HUES48 (cell line): ENCODE results near the gene PRXL2C.
A peak's percentile ranks its signal among the peaks of the same experiment; 100 is the strongest.
"Not testable (repeated sequence)": the region's sequence is repeated elsewhere in the genome, so short reads cannot be mapped to it uniquely, and the experiment has no call there.

Experiments
- H3K27ac ChIP-seq: one replicate; pipeline ENCODE4 v1.7.0; 2013; ENCODE audit warnings: low read depth, low read length, inconsistent platforms
- H3K27me3 ChIP-seq: 2 replicates; pipeline ENCODE4 v1.6.1; 2013; ENCODE audit warnings: mild to moderate bottlenecking, low read length; ENCODE audit not compliant: control insufficient read depth, insufficient read depth
- H3K36me3 ChIP-seq: 2 replicates; pipeline ENCODE4 v1.6.1; 2013; ENCODE audit warnings: low read length; ENCODE audit not compliant: control insufficient read depth, insufficient read depth
- H3K4me1 ChIP-seq: 2 replicates; pipeline ENCODE4 v1.6.1; 2013; ENCODE audit warnings: mild to moderate bottlenecking, low read length; ENCODE audit not compliant: control insufficient read depth, insufficient read depth
- H3K4me3 ChIP-seq: 2 replicates; pipeline ENCODE4 v1.5.1; 2013; ENCODE audit warnings: mild to moderate bottlenecking, low read depth, low read length
- H3K9ac ChIP-seq: 2 replicates; pipeline ENCODE4 v1.6.1; 2013; ENCODE audit warnings: mild to moderate bottlenecking, low read depth, low read length, moderate library complexity
- H3K9me3 ChIP-seq: 2 replicates; pipeline ENCODE4 v1.6.1; 2013; ENCODE audit warnings: low read length; ENCODE audit not compliant: control insufficient read depth, insufficient read depth

PRXL2C gene

DNA sequence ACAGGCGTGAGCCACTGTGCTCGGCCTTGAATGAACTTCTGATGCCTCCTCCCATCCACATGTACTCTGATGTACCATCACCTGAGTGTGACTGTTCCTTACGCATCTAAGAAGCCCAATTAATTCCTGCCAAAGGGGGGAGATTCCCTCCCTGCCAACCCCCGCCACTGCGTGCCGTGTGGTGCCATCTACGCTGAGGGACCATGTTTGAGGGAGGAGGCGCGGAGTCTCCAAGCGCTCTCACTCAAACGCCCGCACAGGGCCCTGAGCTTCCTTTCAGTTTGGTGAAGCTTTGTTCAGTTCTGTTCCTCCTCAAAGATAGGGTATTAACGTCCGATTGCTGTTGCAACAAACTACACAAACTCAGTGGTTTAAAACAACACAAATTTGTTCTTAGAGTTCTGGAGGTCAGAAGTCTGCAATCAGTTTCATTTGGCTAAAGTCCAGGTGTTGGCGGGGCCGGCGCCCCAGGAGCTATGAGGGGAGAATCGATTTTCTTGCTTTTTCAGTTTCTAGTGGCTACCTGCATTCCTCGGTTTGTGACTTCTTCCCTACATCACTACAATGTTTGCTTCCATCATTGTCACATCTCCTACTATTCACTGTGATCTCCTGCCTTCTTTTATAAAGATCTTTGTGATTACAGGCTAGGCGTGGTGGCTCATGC, 13.9 kb upstream of the PRXL2C start:
- no peaks in the 10 kb centered on the region for H3K4me1 ChIP-seq
- no peak overlapping the region for H3K9ac ChIP-seq
- H3K27ac ChIP-seq: no peak overlapping the region
- no peaks in the 10 kb centered on the region for H3K27me3 ChIP-seq
- H3K9me3 ChIP-seq: no peaks in the 10 kb centered on the region; the same call in 1 of the 2 replicates
- H3K36me3 ChIP-seq: no peaks in the 10 kb centered on the region
- H3K4me3 ChIP-seq: no peak overlapping the region

DNA sequence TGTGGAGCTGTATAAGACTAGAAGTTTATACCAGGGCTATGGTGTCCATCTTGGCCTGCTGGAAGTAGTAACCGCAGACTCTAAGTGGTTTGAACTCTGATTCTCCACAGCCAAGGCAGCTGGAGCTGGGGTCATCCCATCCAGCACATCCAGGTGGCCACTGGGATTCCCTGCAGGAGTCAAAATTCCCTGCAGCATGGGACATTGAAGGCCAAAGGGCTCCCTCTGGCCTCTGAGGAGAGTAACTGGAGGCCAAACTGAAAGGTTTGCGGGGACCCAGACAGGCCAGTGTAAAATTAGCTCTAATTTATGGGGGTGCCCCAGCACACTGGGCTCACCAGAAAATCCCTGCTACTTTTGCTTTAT, 12.2 kb upstream of the PRXL2C start:
- H3K4me1 ChIP-seq: no peaks in the 10 kb centered on the region
- H3K27ac ChIP-seq: no peak overlapping the region
- no peaks in the 10 kb centered on the region; the same call in 1 of the 2 replicates for H3K9me3 ChIP-seq
- H3K9ac ChIP-seq: no peak overlapping the region
- H3K4me3 ChIP-seq: no peak overlapping the region
- no peaks in the 10 kb centered on the region for H3K27me3 ChIP-seq
- no peaks in the 10 kb centered on the region for H3K36me3 ChIP-seq

DNA sequence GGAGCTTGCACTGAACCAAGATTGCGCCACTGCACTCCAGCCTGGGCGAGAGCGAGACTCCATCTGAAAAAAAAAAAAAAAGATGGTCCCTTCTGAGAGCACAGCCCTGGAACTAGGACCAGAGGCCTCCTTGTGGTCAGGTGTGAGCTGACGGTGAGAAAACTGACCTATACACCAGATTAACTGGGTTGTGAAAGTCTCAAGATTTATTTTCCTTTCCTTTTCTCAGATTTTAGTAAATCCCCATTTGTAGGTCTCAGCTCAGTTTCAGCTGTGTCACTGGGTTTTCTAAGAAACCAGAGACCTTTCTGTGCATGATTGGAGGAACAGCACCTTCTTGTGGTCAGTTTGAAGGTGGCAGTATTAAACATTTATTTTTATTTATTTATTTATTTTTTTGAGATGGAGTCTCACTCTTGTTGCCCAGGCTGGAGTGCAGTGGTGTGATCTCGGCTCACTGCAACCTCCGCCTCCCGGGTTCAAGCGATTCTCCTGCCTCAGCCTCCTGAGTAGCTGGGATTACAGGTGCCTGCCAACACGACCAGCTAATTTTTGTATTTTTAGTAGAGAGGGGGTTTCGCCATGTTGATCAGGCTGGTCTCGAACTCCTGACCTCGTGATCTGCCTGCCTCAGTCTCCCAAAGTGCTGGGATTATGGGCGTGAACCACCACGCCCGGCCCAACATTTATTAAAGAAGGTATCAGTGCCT, 11.7 kb upstream of the PRXL2C start:
- not testable (repeated sequence) for H3K9me3 ChIP-seq, H3K4me1 ChIP-seq, H3K9ac ChIP-seq, H3K27me3 ChIP-seq, H3K36me3 ChIP-seq, H3K4me3 ChIP-seq, H3K27ac ChIP-seq

DNA sequence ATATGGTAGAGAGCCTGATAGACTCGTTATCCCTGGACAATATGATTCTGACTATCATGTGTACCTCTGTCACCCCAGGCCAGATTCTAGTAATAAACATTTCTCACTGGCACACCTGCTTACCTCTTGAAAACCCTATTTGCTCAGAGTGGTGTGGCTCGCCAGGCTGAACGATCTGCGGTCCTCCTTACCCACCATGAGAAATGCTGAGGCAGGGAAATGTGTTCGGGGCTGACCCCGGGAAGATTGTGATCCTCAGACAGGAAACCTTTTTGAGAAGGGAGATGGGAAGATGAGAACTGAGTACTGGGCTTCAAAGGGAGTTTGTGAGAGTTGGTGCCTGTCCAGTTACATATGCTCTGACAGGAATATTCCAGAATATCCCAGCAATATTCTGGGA, 10.7 kb upstream of the PRXL2C start:
- H3K36me3 ChIP-seq: no peaks in the 10 kb centered on the region
- no peaks in the 10 kb centered on the region for H3K27me3 ChIP-seq
- no peak overlapping the region for H3K27ac ChIP-seq
- no peaks in the 10 kb centered on the region for H3K4me1 ChIP-seq
- no peaks in the 10 kb centered on the region for H3K9me3 ChIP-seq
- no peak overlapping the region for H3K9ac ChIP-seq
- no peak overlapping the region for H3K4me3 ChIP-seq

DNA sequence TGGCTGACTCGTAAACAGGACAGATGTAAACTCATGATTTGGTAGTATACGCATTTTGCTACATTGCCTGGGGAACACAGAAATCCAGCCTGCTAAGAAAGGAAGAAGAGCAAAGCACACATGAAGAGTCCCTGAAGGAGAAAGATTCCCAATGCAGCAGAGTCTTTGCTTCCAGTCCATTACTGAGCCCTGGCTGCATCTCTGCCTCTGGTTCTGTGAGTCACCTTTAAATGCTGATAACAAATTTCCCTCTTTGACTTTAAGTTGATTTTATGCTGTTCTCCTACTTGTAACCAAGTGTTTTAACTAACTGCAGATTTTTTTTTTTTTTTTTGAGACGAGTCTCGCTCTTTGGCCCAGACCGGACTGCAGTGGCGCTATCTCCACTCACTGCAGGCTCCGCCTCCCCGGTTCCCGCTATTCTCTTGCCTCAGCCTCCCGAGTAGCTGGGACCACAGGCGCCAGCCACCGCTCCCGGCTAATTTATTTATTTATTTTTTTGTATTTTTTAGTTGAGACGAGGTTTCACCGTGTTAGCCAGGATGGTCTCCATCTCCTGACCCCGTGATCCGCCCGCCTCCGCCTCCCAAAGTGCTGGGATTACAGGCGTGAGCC, 8.5 kb upstream of the PRXL2C start:
- Histone ChIP-seq H3K9me3 (no peaks in the 10 kb centered on the region), H3K27ac (no peak overlapping the region), H3K4me3 (no peak overlapping the region), H3K27me3 (no peaks in the 10 kb centered on the region), H3K4me1 (no peaks in the 10 kb centered on the region), H3K36me3 (no peaks in the 10 kb centered on the region), H3K9ac (no peak overlapping the region)

DNA sequence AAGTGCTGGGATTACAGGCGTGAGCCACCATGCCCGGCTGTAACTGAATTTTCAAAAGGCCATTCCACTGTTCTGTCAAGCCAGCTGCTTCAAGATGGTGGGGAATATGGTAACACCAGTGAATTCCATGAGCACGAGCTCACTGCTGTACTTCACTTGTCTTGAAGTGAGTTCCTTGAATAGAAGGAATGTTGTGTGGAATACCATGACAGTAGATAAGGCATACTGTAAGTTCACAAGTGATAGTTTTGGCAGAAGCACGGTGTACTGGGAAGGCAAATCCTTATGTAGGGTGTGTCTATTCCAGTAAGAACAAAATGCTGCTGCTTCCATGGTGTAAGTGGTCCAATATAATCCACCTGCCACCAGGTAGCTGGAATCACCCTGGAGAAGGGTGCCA, 6.6 kb upstream of the PRXL2C start:
- Histone ChIP-seq H3K4me1 (no peaks in the 10 kb centered on the region), H3K9me3 (no peaks in the 10 kb centered on the region), H3K4me3 (no peak overlapping the region), H3K27ac (no peak overlapping the region), H3K9ac (no peak overlapping the region), H3K27me3 (no peaks in the 10 kb centered on the region), H3K36me3 (no peaks in the 10 kb centered on the region)

DNA sequence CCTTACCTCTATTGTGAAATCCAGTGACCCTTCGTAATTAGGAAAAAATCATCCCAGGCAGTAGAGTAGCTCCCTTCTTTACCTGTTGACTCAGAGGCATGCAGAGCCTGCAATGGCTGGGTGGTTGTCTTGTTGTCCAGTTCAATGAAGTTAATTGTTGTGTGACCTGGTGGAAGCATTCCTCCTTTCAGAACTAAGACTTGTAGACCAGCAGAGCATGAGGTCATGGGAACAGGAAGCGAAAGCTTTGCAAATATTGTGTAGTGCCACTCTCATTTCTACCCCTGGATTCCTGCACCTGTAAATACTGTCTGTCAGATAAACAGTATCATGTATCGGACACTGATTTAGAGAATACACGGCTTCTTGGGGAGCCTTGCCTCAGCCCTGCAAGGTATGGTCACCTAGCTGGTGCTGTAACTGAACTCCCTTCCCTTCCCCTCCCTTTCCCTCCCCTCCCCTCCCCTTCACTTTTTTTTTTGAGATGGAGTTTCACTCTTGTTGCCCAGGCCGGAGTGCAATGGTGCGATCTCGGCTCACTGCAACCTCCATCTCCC, 5.7 kb upstream of the PRXL2C start:
- Histone ChIP-seq H3K9ac (no peak overlapping the region), H3K4me3 (no peak overlapping the region), H3K27ac (no peak overlapping the region)

DNA sequence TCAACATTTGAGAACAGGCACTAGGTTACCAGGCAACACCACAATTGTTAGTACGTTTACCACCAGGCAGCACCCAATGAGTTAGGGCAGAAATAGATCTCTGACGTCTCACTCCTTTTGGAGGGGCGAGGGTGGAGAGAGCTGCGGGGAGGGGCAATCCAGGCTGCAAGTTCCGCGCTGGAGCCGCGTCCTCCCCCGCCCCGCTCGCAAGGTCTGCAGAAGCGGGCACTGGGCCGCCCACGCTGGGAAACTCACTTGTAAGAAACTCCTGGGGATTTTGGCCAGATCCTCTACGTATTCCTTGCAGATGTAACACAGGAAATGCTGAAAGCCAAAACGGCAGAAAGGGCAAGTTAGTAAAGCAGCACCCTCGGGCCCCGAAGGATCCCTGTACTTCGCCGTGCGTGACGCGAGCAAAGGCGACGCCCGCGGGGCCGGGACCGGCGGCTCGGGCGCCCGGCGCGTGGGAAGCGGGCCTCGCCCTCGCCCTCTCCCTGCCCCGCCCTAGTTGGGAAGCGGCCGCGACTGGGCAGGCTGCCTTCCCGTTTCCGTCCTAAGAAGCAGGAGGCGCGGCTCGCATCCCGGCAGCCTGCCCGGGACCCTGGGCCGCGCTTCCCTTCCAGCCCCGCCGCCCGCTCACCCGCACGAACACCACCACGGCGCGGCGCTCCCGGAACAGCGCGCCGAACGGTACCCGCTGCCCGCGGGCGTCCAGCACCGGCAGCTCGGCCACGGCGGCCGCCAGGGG, 493 bp downstream of the PRXL2C start:
- Histone ChIP-seq H3K9me3 (no peaks in the 10 kb centered on the region), H3K4me1 (0 out of 2 replicates have a peak, but pooled peaks cover 6% of the 10 kb centered on the region), H3K36me3 (peaks cover 6% of the 10 kb centered on the region; the same call in 1 of the 2 replicates), H3K27ac (peak overlapping the region; percentile 70), H3K4me3 (peak overlapping the region; percentile 87), H3K27me3 (no peaks in the 10 kb centered on the region), H3K9ac (peak overlapping the region; percentile 73; the same call in 1 of the 2 replicates)

More for the DNA sequence above, 5.7 kb upstream of the PRXL2C start:
- Histone ChIP-seq H3K27me3 (no peaks in the 10 kb centered on the region), H3K36me3 (no peaks in the 10 kb centered on the region), H3K9me3 (no peaks in the 10 kb centered on the region), H3K4me1 (0 out of 2 replicates have a peak, but pooled peaks cover 3% of the 10 kb centered on the region)

DNA sequence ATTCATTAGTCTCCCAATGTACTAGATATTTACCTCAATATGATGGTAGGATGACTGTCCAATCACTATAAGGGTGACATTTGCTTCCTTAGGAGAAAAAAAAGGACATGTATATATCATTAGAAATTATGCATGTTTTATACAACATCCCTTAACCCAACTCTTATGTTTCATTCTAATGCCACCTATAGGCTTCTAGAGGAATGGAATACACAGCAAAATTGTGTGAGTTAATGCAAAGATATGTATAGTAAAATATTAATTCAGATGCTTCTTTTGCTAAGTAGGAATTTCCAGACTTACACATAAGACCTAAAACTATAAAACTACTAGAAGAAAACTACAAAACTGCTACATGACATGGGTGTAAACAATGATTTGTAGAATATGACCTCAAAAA, 3.5 kb downstream of the PRXL2C start:
- Histone ChIP-seq H3K9ac (no peak overlapping the region), H3K36me3 (peaks cover 6% of the 10 kb centered on the region; the same call in 1 of the 2 replicates), H3K4me3 (no peak overlapping the region), H3K4me1 (0 out of 2 replicates have a peak, but pooled peaks cover 6% of the 10 kb centered on the region), H3K9me3 (no peaks in the 10 kb centered on the region), H3K27ac (no peak overlapping the region), H3K27me3 (no peaks in the 10 kb centered on the region)

DNA sequence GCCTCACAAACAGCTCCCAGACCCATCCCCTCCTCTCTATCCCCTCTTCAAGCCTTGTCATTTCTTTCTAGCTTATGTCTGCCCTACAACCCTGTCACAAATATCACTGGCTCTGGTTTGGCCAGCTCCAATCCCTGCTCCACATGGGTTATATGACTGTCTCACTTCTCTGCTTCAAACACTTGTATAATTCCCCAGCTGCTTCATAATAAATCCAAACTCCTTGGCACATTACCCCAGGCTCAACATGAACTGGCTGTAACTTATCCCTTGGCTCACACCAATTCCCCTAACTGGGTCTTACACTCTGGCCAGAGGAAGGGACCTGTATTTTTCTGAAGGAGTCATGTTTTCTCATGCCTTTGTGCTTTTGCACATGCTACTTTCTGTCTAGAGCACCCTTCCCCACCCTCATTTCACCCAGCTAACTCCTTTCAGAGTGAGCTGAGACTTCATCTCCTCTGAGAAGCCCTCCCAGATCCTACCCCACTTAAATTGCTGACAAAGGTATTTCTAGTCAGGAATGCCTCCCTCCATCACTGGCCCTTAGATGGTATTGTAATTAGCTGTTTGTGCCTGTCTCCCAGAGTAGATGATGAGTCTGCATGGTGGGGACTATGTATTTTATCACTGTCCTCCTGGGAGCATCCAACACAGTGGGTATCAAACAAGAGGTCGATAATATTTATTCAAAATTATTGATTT, 5.3 kb downstream of the PRXL2C start:
- no peak overlapping the region for H3K9ac ChIP-seq
- H3K9me3 ChIP-seq: no peaks in the 10 kb centered on the region

More for the DNA sequence above, 5.3 kb downstream of the PRXL2C start:
- Histone ChIP-seq H3K27ac (no peak overlapping the region), H3K4me1 (no peaks in the 10 kb centered on the region), H3K27me3 (no peaks in the 10 kb centered on the region), H3K4me3 (no peak overlapping the region), H3K36me3 (peaks cover 6% of the 10 kb centered on the region; the same call in 1 of the 2 replicates)
